Activated T-cell treated with anti-CD3 and anti-CD28 coated beads, Interleukin-2, amount 50 U/mL, for 24 hours (primary cell): Measurements from ENCODE around the gene RAD51B.

Source experiments
- DNase-seq: peaks from one replicate; pipeline ENCODE4 v3.0.0-alpha.2; 2020
- H3K27ac Mint-ChIP-seq: 2 replicates; pipeline ENCODE4 v1.8.0; 2020; ENCODE audit warnings: mild to moderate bottlenecking, mixed read lengths
- H3K27me3 Mint-ChIP-seq: 2 replicates; pipeline ENCODE4 v1.8.0; 2020; ENCODE audit warnings: mixed read lengths
- H3K36me3 Mint-ChIP-seq: 2 replicates; pipeline ENCODE4 v1.8.0; 2020; ENCODE audit warnings: low read depth, mixed read lengths
- H3K4me1 Mint-ChIP-seq: 2 replicates; pipeline ENCODE4 v1.8.0; 2020; ENCODE audit warnings: low read depth, mixed read lengths
- H3K4me3 Mint-ChIP-seq: 2 replicates; pipeline ENCODE4 v1.8.0; 2020; ENCODE audit warnings: mild to moderate bottlenecking, moderate library complexity, mixed read lengths
- H3K9me3 Mint-ChIP-seq: 2 replicates; pipeline ENCODE4 v1.8.0; 2020; ENCODE audit warnings: mixed read lengths

RAD51B gene

GRCh38 chr14:67853715-67854114, 34.1 kb downstream of the RAD51B start:
- no peaks in the 10 kb centered on the region for H3K36me3 Mint-ChIP-seq
- DNase-seq: no peak
- H3K27ac Mint-ChIP-seq: no peak overlapping the region
- H3K4me1 Mint-ChIP-seq: peaks cover 4% of the 10 kb centered on the region
- no peak overlapping the region for H3K4me3 Mint-ChIP-seq
- no peaks in the 10 kb centered on the region for H3K9me3 Mint-ChIP-seq
- no peaks in the 10 kb centered on the region for H3K27me3 Mint-ChIP-seq

DNA sequence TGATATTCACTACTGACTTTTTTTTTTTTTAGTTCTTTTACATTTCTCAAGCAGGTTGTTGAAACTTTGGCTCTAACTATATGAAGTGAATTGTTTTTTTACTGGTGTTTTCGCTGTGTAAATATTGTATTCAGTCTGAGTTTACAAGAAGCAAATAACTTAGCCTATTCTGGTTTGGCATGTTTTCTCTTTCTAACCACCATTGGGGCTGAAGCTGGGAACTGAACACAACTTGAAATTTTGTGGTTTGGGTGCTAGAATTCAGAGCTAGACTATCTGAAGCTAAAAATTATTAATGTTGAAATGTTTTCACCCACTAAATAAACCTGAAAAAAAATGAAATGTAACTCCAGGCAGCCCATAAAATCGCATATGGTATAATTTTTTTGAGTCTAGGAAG, 37.2 kb downstream of the RAD51B start:
- no peaks in the 10 kb centered on the region for H3K27me3 Mint-ChIP-seq
- peaks cover 10% of the 10 kb centered on the region for H3K4me1 Mint-ChIP-seq
- no peak overlapping the region for H3K27ac Mint-ChIP-seq
- no peak overlapping the region for H3K4me3 Mint-ChIP-seq
- no peaks in the 10 kb centered on the region for H3K9me3 Mint-ChIP-seq
- no peak for DNase-seq
- no peaks in the 10 kb centered on the region for H3K36me3 Mint-ChIP-seq

- no peak for DNase-seq
- Mint-ChIP-seq H3K4me3 (no peak overlapping the region), H3K4me1 (peaks cover 10% of the 10 kb centered on the region), H3K9me3 (no peaks in the 10 kb centered on the region), H3K27ac (no peak overlapping the region), H3K36me3 (no peaks in the 10 kb centered on the region), H3K27me3 (no peaks in the 10 kb centered on the region)
Observed at GRCh38 chr14:67857778-67858350, 38.3 kb downstream of the RAD51B start.

- no peak overlapping the region for H3K27ac Mint-ChIP-seq
- no peaks in the 10 kb centered on the region for H3K9me3 Mint-ChIP-seq
- DNase-seq: no peak
- no peak overlapping the region for H3K4me3 Mint-ChIP-seq
- H3K36me3 Mint-ChIP-seq: no peaks in the 10 kb centered on the region
- H3K4me1 Mint-ChIP-seq: peaks cover 9% of the 10 kb centered on the region
- no peaks in the 10 kb centered on the region for H3K27me3 Mint-ChIP-seq
Observed at GRCh38 chr14:67859169-67859749, 39.7 kb downstream of the RAD51B start.

DNA sequence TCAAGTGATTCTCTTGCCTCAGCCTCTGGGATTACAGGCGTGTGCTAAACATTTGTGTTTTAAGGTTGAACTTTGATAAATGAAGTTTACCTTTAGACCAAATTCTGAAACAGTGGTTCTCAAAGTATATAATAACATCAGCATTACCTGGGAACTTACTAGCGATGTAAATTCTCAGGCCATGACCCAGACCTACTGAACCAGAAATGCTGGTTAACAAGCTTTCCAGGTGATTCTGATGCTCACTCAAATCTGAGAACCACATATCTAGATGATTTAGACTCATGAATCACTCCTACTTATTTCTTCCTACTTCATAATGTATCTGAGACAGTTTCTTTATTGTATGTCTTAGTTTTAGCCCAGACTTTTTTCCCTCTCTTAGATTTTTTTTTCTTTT, 43.6 kb downstream of the RAD51B start:
- Mint-ChIP-seq H3K4me3 (no peak overlapping the region), H3K36me3 (peaks cover 31% of the 10 kb centered on the region), H3K27ac (no peak overlapping the region), H3K9me3 (no peaks in the 10 kb centered on the region), H3K4me1 (peaks cover 9% of the 10 kb centered on the region), H3K27me3 (no peaks in the 10 kb centered on the region)
- no peak for DNase-seq

DNA sequence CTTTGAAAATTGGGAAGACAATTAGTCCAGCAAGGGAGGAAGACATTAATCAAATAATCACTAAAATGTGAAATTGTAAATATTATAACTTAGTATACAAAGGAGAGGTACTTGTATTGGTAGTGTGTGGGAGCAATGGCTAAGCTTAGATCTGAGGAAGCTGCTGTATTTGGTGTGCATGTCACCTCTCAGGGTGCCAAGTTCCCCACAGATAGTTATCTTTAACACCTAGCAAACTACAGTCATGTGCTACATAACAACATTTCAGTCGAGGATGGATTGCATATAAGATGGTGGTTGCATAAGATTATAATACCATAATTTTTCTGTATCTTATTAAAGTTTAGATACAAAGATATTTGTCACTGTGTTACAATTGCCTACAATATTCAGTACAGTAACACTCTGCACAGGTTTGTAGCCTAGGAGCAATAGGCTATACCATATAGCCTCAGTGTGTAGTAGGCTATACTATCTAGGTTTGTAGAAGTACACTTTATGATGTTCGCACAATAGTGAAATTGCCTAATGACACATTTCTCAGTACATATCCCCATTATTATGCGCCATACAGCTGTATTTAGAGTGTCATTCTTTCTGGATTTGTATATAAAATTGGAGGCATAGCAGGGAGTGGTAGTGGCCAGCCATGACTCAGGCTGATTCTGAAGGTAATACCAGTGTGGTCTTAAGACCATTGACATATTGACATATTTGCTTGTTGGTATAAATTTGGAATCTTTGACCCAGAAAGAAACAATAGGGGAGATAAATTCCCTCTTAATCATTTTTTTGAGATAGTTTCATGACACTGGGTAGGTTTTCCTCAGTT, 55.8 kb downstream of the RAD51B start:
- Mint-ChIP-seq H3K27ac (no peak overlapping the region), H3K9me3 (no peaks in the 10 kb centered on the region), H3K4me3 (no peak overlapping the region), H3K4me1 (peaks cover 4% of the 10 kb centered on the region), H3K27me3 (no peaks in the 10 kb centered on the region), H3K36me3 (no peaks in the 10 kb centered on the region)
- no peak for DNase-seq

DNA sequence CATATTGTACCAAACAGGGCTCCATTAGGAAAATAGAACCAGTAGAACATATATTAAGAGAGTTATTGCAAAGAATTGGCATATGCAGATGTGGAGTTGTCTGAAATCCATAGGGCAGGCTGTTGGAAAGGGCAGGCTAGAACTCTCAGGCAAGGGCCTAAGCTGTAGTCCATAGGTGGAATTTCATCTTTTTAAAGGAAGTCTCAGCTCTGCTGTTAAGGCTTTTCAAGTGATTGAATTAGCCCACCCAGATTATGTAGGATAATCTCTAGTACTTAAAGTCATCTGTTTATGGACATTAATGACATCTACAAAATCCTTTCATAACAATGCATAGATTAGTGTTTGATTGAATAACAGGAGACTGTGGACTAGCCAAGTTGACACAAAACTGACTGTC, 59.4 kb downstream of the RAD51B start:
- no peak overlapping the region for H3K27ac Mint-ChIP-seq
- H3K4me3 Mint-ChIP-seq: no peak overlapping the region
- no peak for DNase-seq
- H3K4me1 Mint-ChIP-seq: peaks cover 19% of the 10 kb centered on the region
- no peaks in the 10 kb centered on the region for H3K36me3 Mint-ChIP-seq
- no peaks in the 10 kb centered on the region for H3K27me3 Mint-ChIP-seq
- no peaks in the 10 kb centered on the region for H3K9me3 Mint-ChIP-seq

DNA sequence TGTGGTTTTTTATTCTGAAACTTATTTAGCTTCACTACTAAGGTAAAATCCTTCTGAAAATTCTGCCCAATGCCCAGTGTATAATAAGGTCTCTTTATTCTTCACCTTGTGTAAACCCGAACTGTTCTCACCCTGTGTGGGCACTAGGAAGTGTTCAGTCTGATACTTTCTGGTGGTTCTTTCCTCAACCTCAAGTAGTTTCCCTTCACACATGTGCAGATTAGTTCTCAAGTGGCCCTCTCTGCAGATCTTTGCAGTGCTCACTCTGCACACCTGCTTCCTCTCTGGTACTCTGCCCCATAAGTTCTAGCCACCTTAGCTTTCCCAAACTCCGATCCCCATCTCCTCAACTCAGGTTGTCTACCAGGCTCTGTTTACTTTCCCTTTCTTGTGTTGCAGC, 61.6 kb downstream of the RAD51B start:
- H3K4me3 Mint-ChIP-seq: no peak overlapping the region
- H3K27me3 Mint-ChIP-seq: no peaks in the 10 kb centered on the region
- no peak for DNase-seq
- H3K36me3 Mint-ChIP-seq: peaks cover 1% of the 10 kb centered on the region
- peaks cover 25% of the 10 kb centered on the region for H3K4me1 Mint-ChIP-seq
- H3K27ac Mint-ChIP-seq: no peak overlapping the region
- H3K9me3 Mint-ChIP-seq: no peaks in the 10 kb centered on the region

- Mint-ChIP-seq H3K4me1 (peaks cover 21% of the 10 kb centered on the region), H3K36me3 (peaks cover 4% of the 10 kb centered on the region), H3K4me3 (no peak overlapping the region), H3K27ac (no peak overlapping the region), H3K9me3 (no peaks in the 10 kb centered on the region), H3K27me3 (no peaks in the 10 kb centered on the region)
- DNase-seq: no peak
Observed at GRCh38 chr14:67882986-67883555, 63.5 kb downstream of the RAD51B start.

- H3K36me3 Mint-ChIP-seq: peaks cover 7% of the 10 kb centered on the region
- H3K4me1 Mint-ChIP-seq: peaks cover 21% of the 10 kb centered on the region
- DNase-seq: no peak
- H3K9me3 Mint-ChIP-seq: no peaks in the 10 kb centered on the region
- H3K27me3 Mint-ChIP-seq: no peaks in the 10 kb centered on the region
- H3K27ac Mint-ChIP-seq: no peak overlapping the region
- H3K4me3 Mint-ChIP-seq: no peak overlapping the region
Observed at GRCh38 chr14:67883717-67884116, 64.1 kb downstream of the RAD51B start.

DNA sequence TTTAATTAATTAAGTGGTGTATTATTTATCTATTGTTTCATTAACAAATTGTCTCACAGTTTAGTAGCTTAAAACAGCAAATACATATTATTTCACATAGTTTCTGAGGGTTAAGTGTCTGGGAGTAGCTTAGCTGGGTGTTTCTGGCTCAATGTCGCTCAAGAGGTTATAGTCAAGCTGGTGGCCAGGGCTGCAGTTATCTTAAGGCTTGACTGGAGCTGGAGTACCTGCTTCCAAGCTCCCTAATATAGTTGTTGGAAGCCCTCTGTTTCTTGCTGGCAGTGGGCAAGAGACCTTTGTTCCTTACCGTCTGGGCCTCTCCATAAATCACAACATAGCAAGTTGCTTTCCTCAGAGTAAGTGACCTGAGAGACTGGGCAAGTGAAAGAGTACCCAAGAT, 66.6 kb downstream of the RAD51B start:
- no peak for DNase-seq
- Mint-ChIP-seq H3K27ac (no peak overlapping the region), H3K9me3 (no peaks in the 10 kb centered on the region), H3K4me1 (peaks cover 15% of the 10 kb centered on the region), H3K27me3 (no peaks in the 10 kb centered on the region), H3K36me3 (peaks cover 7% of the 10 kb centered on the region), H3K4me3 (no peak overlapping the region)

DNA sequence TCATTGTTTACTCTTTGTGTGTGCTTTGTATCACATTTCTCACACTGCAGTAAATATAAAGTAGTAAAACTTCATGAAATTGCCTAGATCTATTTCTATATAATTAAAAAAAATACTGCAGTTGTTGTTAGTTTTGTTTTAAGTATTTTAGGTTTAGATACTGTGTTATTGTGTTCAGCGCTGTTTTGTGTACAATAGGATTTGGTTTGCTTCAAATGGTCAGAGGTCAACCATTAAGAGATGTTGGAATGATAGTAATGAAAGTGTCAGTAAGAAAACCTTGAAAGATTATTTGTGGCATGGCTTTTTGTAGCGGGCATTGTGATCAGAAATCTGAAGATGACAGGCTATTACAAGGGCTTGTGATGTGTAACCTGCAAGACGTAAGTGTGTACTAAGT, 67.9 kb downstream of the RAD51B start:
- no peak for DNase-seq
- Mint-ChIP-seq H3K4me1 (peaks cover 6% of the 10 kb centered on the region), H3K4me3 (no peak overlapping the region), H3K27me3 (no peaks in the 10 kb centered on the region), H3K9me3 (no peaks in the 10 kb centered on the region), H3K27ac (no peak overlapping the region), H3K36me3 (peaks cover 7% of the 10 kb centered on the region)

- Mint-ChIP-seq H3K36me3 (peaks cover 7% of the 10 kb centered on the region), H3K27ac (no peak overlapping the region), H3K9me3 (no peaks in the 10 kb centered on the region), H3K4me1 (peaks cover 3% of the 10 kb centered on the region), H3K27me3 (no peaks in the 10 kb centered on the region), H3K4me3 (no peak overlapping the region)
- DNase-seq: no peak
Observed at GRCh38 chr14:67889455-67889854, 69.9 kb downstream of the RAD51B start.

DNA sequence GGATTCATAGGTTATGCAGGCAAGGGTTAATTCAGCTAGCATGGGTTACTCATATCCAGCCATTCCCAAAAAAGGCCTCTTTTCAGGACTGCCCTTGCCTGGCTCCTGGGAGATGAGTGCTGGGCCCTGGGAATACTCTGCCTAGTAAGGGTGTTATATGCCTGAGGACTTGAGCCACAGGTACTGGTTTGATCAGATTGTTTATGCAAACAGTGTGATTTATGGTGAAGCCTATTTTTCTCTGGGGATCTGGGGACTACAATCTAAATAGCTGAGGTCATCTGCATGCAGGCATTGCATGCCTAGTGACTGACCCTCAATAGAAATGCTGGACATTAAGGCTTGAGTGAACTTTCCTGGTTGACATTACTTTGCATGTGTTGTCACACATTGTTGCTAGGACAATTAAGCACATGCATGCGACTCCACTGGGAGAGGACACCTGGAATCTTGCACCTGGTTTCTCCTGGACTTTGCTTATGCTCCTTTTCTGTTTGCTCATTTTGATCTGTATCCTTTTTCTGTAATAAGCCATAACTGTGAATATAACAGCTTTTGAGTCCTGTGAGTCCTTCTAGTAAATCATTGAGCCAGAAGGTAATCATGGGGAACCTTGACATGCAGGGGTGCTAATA, 73.0 kb downstream of the RAD51B start:
- Mint-ChIP-seq H3K36me3 (peaks cover 4% of the 10 kb centered on the region), H3K4me1 (peaks cover 5% of the 10 kb centered on the region), H3K4me3 (no peak overlapping the region), H3K27me3 (no peaks in the 10 kb centered on the region), H3K27ac (no peak overlapping the region), H3K9me3 (no peaks in the 10 kb centered on the region)
- no peak for DNase-seq
